ENCODE measurements around the gene PANX2.

PANX2 gene

GRCh38 chr22:50216684-50217520 is 46.4 kb downstream of the PANX2 start:
- no peak for DNase-seq

- DNase-seq, result no peak
Measured at GRCh38 chr22:50217543-50218152, 47.1 kb downstream of the PANX2 start.

DNA sequence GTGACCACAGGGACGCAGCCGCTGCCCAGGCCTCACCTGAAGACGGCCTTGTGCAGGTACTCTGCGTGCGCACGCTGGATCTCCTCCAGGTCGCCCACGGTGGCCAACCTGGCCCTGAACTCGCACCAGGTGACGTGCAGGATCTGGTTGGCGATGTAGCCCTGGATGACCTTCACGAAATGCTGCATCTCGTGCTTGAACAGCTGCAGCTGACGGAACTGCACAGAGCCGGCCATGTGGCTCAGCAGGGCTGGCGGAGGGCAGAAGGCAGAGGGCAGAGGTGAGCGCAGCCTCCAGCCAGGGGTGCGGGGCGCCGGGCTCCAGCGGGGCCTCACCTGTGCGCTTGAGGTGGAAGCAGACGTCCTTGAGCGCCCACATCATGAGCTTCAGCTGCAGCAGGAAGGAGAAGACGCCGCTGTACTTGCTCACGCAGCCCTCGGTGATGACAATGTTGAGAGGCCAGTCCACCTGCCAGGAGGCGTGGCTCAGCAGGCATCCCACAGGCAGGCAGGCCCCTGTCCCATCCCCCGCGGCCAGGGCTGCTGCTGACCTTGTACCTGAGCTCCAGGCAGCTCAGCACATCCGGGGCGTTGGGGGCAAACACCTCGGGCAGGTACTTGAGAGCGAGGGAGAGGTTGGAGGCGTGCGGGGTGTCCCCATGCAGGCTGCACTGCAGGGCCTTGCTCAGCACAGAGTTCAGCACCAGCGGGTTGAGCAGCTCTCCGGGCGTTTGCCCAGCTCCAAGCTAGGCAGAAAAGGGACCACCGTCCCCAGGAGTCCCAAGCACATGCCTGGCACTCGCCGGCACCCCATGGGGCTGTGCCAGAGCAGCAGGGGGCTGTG is 47.8 kb downstream of the PANX2 start:
- no peak for DNase-seq

DNA sequence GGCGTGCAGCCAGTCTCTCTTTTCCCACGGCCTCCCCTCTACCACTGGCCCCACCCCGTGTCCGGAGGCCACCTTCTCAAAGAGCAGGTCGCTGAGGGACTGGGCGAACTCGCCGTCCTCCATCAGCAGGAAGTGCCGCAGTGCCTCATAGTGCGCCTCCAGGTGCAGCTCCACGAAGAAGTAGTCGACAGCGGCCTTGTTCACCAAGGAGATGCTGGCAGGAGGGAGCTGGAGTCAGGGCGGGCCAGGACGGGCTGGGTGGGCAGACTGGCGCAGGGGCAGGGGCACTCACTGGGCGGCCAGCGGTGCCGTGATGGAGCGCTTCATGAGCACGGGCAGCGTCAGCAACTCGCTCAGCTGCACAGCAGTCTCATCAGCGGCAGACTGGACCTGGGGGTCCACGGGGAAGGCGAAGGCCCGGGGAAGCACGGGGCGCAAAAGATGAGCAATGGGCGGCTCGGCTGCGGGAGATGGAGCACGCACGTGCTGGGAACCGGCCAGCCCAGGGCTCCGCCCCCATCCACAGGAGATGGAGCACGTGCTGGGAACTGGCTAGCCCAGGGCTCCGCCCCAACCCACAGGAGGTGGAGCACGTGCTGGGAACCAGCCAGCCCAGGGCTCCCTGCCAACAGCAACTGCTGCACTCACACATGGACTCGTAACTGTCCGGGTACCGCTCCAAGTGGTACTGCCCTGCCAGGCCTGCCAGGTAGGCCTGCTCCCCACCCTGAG is 48.6 kb downstream of the PANX2 start:
- no peak for DNase-seq

DNA sequence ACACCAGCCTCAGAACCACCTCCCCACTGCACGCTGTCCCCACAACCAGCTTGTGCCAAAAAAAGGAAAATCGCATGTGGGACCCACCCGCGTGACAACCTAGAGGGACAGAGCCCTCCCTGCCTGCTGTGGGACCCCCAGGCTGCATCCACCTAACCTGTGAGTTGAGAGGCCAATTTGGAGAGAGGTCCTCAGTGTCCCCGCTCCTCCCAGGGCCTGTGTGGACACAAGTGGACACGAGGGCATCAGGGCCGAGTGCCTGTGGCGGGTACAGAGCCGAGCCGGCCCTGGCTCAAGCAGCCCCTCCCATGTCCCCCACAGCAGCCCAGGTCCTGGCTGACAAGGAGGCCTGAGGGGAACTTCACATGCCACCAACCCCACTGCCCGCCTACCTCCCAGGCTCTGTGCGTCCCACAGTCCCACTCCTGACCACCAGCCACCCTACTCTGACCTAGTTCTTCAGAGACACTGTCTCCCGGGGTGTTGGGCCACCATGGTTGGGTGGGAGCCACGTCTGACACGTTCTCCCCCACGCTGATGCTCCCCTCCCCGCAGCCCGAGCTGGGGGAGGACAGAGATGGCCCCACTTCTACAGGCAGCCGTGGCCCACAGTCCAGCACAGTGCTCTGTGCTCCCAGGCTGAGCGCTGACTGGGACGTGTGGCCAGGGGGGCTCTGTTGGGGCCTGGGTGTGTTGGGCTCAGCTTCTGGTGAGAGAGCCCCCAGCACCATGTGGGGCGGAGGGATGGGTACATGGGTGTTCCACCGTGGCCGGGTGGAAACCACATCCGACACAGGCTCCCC is 49.5 kb downstream of the PANX2 start:
- no peak for DNase-seq

DNA sequence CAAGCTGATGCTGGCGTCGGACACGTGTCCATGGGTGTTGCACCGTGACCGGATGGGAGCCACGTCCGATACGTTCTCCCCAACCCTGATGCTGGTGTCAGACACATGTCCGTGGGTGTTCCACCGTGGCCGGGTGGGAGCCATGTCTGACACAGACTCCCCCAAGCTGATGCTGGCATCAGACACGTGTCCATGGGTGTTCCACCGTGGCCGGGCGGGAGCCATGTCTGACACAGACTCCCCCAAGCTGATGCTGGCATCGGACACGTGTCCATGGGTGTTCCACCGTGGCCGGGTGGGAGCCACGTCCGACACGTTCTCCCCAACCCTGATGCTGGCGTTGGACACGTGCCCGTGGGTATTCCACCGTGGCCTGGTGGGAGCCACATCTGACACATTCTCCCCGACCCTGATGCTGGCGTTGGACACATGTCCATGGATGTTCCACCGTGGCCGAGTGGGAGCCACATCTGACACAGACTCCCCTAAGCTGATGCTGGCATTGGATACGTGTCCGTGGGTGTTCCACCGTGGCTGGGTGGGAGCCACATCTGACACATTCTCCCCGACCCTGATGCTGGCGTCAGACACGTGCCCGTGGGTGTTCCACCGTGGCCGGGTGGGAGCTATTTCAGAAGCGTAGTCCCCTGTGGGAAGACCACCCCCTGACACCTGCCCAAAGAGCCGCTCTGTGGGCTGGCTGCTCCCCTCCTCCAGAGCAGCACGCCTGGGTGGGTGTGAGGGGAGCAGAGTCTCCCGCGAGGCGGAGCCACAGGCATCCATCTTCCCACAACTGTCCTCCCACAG is 50.3 kb downstream of the PANX2 start:
- DNase-seq, result no peak

- DNase-seq, result no peak
Measured at GRCh38 chr22:50221410-50222300, 51.1 kb downstream of the PANX2 start.

DNA sequence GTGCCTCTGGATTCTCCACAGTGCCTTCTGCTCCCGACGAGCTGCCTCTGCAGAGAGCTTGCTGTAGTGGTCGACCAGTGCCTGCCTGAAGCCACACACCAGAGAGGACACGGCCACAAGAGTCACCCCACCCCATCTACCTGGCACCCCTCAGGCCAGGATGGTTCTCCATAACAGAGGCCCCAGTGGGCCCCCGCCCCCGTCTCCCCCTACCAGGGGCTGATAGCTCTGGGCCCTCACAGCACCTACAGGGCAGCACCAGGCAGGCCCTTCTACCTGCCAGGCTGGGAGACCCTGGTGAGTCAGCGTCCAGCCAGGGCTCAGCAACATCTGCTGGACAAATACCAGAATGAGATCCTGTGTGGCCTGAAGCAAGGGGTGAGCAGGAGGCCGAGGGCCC is 52.0 kb downstream of the PANX2 start:
- DNase-seq, result no peak

DNA sequence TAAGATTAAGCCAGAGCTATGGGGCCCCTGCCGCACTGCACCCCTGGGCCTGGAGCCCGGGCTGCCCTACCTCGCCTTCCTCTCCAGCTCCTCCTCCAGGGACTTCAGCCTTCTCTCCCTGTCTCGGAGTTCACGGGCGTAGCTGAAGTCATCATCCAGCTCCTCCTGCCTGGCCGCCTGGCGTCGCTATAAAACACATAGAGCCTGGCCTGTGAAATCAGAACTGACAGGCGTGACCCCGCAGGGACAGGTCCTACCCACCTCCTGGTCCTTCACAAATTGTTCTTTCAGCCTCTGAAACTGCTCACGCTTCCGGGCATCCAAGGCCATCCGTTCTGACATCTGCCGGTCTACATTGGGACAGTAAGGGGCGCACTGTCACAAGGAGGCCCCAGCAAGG is 53.5 kb downstream of the PANX2 start:
- no peak for DNase-seq

DNA sequence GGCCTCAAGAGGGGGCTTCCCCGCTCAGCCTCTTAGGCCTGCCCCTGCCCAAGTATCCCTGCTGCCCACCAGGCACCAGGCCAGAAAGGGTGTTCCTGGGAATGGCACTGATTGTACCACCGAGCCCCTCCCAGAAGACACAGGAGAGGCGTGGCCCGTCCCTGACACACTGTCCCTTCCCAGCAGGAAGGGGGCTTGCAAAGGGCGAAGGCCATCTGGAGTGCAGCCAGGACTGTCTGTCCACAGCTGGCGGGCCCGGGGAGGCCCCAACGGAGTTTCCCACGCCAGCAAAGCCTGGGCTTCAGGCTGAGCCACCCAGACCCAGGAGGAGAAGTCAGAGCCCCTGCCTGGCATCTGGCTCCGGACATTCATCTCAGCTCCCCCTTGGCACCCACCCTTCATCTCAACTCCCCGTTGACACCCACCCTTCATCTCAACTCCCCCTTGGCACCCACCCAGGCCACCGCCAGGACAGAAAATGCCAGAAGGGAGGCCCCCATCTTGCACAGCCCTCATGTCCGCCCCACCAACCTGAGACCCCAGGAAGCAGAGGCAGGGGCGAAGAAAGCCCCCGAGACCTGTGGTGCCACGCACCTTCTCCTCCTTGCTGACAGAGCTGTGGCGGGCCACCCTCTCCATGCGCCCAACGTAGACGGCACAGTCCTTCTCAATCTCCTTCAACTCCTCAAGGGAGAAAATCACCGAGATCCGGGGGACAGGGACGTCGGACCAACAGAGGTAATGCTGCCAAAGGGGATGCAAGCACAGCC is 54.9 kb downstream of the PANX2 start:
- DNase-seq, result no peak

- DNase-seq, result no peak
Measured at GRCh38 chr22:50226063-50226874, 55.7 kb downstream of the PANX2 start.

DNA sequence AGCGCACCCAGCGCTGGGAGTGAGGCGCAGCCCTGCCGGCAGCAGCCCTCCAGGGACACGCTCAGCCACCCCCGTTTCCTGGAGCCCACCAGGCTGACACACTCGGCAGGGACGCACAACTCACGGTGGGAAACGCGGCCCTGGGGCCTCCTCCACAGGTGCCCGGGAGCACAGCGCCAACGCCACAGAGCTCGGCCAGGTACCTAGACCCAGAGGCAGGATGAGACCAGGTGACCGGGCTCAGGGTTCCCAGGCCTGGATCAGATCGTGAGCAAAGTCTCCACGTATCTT is 56.3 kb downstream of the PANX2 start:
- DNase-seq, result no peak

DNA sequence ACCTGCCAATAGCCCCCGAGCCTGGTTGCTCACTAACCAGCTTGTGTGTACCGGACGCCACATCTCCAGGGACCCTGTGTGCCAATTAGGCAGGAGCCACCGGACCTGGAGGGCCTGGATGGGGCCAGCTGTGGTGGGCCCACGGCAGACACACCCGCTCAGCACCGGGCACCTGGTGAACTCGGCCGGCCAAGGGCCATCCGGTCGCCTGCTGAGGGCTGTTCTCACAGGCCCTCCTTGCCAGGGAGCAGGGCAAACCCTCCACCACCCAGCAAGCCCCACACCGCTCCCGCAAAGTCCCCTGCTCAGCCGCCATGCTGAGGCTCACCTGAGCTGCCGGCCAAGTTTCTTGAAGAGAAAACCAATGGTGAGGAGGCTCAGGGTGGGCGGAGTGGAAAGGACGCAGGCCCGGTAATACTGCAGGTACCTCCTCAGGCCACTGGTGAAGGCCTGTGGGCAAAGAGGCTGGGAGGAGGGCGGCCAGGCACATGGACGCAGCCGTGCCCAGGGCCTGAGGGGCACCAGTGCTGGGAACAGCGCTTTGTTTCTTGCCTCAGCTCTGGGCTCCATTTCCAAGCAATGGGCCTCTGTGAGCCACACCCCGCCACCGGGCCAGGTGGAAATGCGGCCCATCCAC is 57.2 kb downstream of the PANX2 start:
- DNase-seq, result no peak

GRCh38 chr22:50228366-50228765 is 57.8 kb downstream of the PANX2 start:
- DNase-seq, result no peak

DNA sequence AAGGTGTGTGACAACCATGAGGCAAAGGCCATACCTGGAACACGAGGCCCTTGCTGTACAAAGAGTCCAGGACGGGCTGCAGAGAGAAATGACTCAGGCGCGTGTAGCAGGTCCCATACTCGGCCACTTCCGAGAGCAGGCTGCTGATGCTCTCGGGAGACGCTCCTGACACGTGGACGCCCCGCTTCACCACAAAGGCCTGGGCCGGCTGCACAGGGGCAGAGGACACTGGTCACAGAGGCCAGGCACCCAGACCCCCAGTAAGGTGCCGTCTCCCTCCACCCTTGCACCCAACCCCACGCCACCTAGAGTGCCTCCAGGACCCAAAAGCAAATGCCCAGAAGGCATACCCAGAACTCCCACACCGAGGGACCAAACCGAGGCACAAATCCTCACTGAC is 58.8 kb downstream of the PANX2 start:
- no peak for DNase-seq
